ENCODE results near the gene PUM1. TPM values are rescaled to one million over a fixed set of nuclear protein-coding genes. Genes with fewer than 3 reads are reported as not detected.
"Not testable (repeated sequence)": the region's sequence is repeated elsewhere in the genome, so short reads cannot be mapped to it uniquely, and the experiment has no call there.

PUM1 gene
- total and polyA plus RNA-seq, 2 donors = 35.4 to 36.3 TPM

- H3K27ac ChIP-seq (ENCODE audit: low read depth in 1 of 2, low read length in 1 of 2); H3K4me1 ChIP-seq (ENCODE audit: control insufficient read depth in 2 of 2, insufficient read depth in 2 of 2, low read length in 2 of 2); H3K4me3 ChIP-seq (ENCODE audit: low read length in 2 of 2); H3K9me3 ChIP-seq (ENCODE audit: control insufficient read depth in 2 of 2, insufficient read depth in 1 of 2, low read length in 1 of 2); H3K27me3 ChIP-seq (ENCODE audit: control insufficient read depth in 2 of 2, insufficient read depth in 1 of 2, low read length in 1 of 2); DNase-seq (ENCODE audit: low read depth in 6 of 9, low spot score in 9 of 9): not testable (repeated sequence)
- 86% methylated on average over 5 of the region's 5 CpGs for WGBS
- H3K36me3 ChIP-seq (ENCODE audit: control insufficient read depth in 2 of 2, insufficient read depth in 2 of 2, low read length in 1 of 2) = peaks cover 21 to 39% of the 10 kb centered on the region in 2 donors
Measured at GRCh38 chr1:31038935-31039334, 26.6 kb downstream of the PUM1 start.

DNA sequence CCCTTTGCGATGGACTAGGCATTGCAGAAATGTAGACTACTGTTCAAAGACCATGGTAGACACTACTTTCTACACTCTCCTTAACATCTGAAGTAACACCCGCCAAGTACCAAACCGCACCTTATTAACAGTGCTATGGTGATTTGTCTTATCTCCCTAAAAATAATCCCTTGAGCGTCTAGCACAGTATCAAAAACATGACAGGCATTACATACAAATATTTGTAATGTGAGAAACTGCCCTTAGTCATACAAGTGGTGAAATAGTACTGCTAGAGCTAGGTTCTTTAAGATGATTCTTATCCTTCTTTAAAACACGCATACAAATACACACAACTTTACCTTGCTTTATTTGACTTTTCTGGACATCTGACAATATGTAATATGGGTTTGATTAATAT lies 27.2 kb downstream of the PUM1 start:
- H3K36me3 ChIP-seq (ENCODE audit: control insufficient read depth in 2 of 2, insufficient read depth in 2 of 2, low read length in 1 of 2) = peaks cover 20 to 33% of the 10 kb centered on the region in 2 donors
- H3K4me1 ChIP-seq (ENCODE audit: control insufficient read depth in 2 of 2, insufficient read depth in 2 of 2, low read length in 2 of 2) = no peaks in the 10 kb centered on the region
- no peak overlapping the region for H3K27ac ChIP-seq (ENCODE audit: low read depth in 1 of 2, low read length in 1 of 2)
- no peaks in the 10 kb centered on the region for H3K27me3 ChIP-seq (ENCODE audit: control insufficient read depth in 2 of 2, insufficient read depth in 1 of 2, low read length in 1 of 2)
- H3K4me3 ChIP-seq (ENCODE audit: low read length in 2 of 2) = no peak overlapping the region
- WGBS = 78% methylated on average over 5 of the region's 5 CpGs
- H3K9me3 ChIP-seq (ENCODE audit: control insufficient read depth in 2 of 2, insufficient read depth in 1 of 2, low read length in 1 of 2) = no peaks in the 10 kb centered on the region
- no peak for DNase-seq (ENCODE audit: low read depth in 6 of 9, low spot score in 9 of 9)

DNA sequence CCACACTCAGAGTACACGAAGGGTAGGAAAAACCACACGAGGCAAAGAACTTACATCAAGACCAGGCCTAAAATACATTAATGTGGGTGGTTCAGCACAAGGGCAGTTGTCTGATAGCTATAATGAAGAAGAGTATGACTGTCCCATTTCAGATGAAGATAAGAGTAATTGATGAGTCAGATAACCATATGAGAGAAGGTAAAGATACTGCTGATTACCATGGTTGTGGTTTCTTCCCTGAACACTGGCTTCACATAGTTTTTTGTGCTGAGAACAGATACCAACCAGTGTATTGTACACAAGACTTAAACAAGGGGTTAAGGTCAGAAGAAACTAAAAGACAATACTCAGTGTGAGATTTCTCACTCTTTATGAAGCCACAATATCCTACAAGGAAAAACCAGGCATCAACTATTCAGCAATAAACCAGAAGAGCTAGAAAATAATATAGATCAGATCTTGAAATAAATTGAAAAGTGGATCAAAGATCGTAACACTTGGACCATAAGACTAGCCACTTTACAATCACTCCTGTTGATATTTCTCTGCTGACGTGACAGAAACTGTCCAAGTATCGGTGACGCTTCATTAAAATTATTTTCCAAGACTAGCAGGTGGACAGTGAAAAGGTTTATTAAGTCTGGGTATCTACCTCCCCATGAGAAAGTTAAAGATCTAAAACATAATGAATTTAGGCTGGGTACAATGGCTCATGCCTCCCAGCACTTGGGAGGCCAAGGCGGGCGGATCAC lies 28.6 kb downstream of the PUM1 start:
- H3K9me3 ChIP-seq (ENCODE audit: control insufficient read depth in 2 of 2, insufficient read depth in 1 of 2, low read length in 1 of 2) = no peaks in the 10 kb centered on the region
- WGBS = 85% methylated on average over 8 of the region's 8 CpGs
- no peaks in the 10 kb centered on the region for H3K27me3 ChIP-seq (ENCODE audit: control insufficient read depth in 2 of 2, insufficient read depth in 1 of 2, low read length in 1 of 2)
- peaks cover 17 to 23% of the 10 kb centered on the region in 2 donors for H3K36me3 ChIP-seq (ENCODE audit: control insufficient read depth in 2 of 2, insufficient read depth in 2 of 2, low read length in 1 of 2)
- H3K27ac ChIP-seq (ENCODE audit: low read depth in 1 of 2, low read length in 1 of 2) = no peak overlapping the region
- no peak for DNase-seq (ENCODE audit: low read depth in 6 of 9, low spot score in 9 of 9)
- no peak overlapping the region for H3K4me3 ChIP-seq (ENCODE audit: low read length in 2 of 2)
- H3K4me1 ChIP-seq (ENCODE audit: control insufficient read depth in 2 of 2, insufficient read depth in 2 of 2, low read length in 2 of 2) = no peaks in the 10 kb centered on the region

DNA sequence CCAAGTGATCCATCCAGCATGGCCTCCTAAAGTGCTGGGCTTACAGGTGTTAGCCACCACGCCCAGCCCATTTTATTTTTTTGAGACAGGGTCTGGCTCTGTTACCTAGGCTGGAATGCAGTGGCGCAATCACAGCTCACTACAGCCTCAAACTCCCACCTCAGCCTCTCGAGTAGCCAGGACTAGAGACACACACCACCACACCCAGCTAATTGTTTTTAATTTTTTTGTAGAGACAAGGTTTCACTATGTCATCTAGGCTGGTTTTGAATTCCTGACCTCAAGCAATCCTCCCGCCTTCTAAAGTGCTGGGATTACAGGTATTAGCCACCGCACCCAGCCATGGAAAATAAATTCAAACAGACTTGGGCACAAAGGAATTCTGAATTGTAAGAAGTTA lies 31.9 kb downstream of the PUM1 start:
- no peak overlapping the region for H3K4me3 ChIP-seq (ENCODE audit: low read length in 2 of 2)
- H3K9me3 ChIP-seq (ENCODE audit: control insufficient read depth in 2 of 2, insufficient read depth in 1 of 2, low read length in 1 of 2) = no peaks in the 10 kb centered on the region
- H3K27ac ChIP-seq (ENCODE audit: low read depth in 1 of 2, low read length in 1 of 2) = no peak overlapping the region
- DNase-seq (ENCODE audit: low read depth in 6 of 9, low spot score in 9 of 9) = no peak
- WGBS = 95% methylated on average over 5 of the region's 5 CpGs
- no peaks in the 10 kb centered on the region for H3K27me3 ChIP-seq (ENCODE audit: control insufficient read depth in 2 of 2, insufficient read depth in 1 of 2, low read length in 1 of 2)
- no peaks in the 10 kb centered on the region for H3K4me1 ChIP-seq (ENCODE audit: control insufficient read depth in 2 of 2, insufficient read depth in 2 of 2, low read length in 2 of 2)
- peaks cover 14 to 21% of the 10 kb centered on the region in 2 donors for H3K36me3 ChIP-seq (ENCODE audit: control insufficient read depth in 2 of 2, insufficient read depth in 2 of 2, low read length in 1 of 2)

DNA sequence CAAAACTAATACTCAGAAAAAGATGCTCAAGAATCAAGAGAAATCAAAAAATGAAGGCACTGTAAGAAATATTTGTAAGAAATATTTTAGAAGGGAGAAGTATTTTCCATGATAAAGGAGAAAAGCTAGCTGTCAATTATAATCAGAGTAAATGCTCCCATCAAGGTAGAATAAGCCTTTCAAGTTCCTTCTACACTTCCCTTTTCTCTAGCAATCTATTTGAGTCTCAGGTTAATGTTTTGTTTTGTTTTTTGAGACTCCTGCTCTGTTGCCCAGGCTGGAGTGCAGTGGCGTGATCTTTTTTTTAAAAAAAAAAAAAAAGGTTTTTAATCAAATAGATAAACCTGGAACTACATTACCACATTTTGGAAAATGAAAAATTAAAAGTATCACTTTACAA lies 33.3 kb downstream of the PUM1 start:
- 92% methylated on average over 1 of the region's 1 CpG for WGBS
- Histone ChIP-seq H3K36me3 (ENCODE audit: control insufficient read depth in 2 of 2, insufficient read depth in 2 of 2, low read length in 1 of 2) (peaks cover 9 to 29% of the 10 kb centered on the region in 2 donors), H3K4me1 (ENCODE audit: control insufficient read depth in 2 of 2, insufficient read depth in 2 of 2, low read length in 2 of 2) (no peaks in the 10 kb centered on the region)

GRCh38 chr1:31031330-31032143 lies 34.0 kb downstream of the PUM1 start:
- no peak overlapping the region for H3K4me3 ChIP-seq (ENCODE audit: low read length in 2 of 2)
- H3K27me3 ChIP-seq (ENCODE audit: control insufficient read depth in 2 of 2, insufficient read depth in 1 of 2, low read length in 1 of 2) = no peaks in the 10 kb centered on the region
- no peak for DNase-seq (ENCODE audit: low read depth in 6 of 9, low spot score in 9 of 9)
- 98% methylated on average over 5 of the region's 5 CpGs for WGBS
- no peaks in the 10 kb centered on the region for H3K9me3 ChIP-seq (ENCODE audit: control insufficient read depth in 2 of 2, insufficient read depth in 1 of 2, low read length in 1 of 2)
- H3K36me3 ChIP-seq (ENCODE audit: control insufficient read depth in 2 of 2, insufficient read depth in 2 of 2, low read length in 1 of 2) = peaks cover 9 to 27% of the 10 kb centered on the region in 2 donors
- H3K27ac ChIP-seq (ENCODE audit: low read depth in 1 of 2, low read length in 1 of 2) = no peak overlapping the region
- no peaks in the 10 kb centered on the region for H3K4me1 ChIP-seq (ENCODE audit: control insufficient read depth in 2 of 2, insufficient read depth in 2 of 2, low read length in 2 of 2)

More for the DNA sequence above, 33.3 kb downstream of the PUM1 start:
- Histone ChIP-seq H3K9me3 (ENCODE audit: control insufficient read depth in 2 of 2, insufficient read depth in 1 of 2, low read length in 1 of 2) (no peaks in the 10 kb centered on the region), H3K4me3 (ENCODE audit: low read length in 2 of 2) (no peak overlapping the region), H3K27me3 (ENCODE audit: control insufficient read depth in 2 of 2, insufficient read depth in 1 of 2, low read length in 1 of 2) (no peaks in the 10 kb centered on the region), H3K27ac (ENCODE audit: low read depth in 1 of 2, low read length in 1 of 2) (no peak overlapping the region)
- no peak for DNase-seq (ENCODE audit: low read depth in 6 of 9, low spot score in 9 of 9)

DNA sequence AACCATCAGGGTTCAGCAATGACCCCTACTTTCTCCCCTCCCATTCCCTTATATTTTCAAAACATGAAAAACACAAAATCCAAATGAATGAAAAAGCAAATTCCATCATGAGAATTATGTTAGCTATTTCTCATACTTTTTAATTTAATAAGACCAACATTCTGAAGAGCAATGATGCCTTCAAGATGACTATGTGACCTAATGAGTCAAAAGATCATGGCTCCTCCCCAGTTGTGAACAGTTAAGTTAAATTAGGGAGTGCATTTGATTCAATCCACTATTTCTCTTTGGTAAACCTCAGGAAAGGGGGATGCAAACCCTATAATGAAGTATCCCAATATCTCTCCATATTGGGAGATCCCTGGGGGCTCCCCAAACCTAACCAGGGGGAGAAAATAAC lies 36.5 kb downstream of the PUM1 start:
- H3K27me3 ChIP-seq (ENCODE audit: control insufficient read depth in 2 of 2, insufficient read depth in 1 of 2, low read length in 1 of 2) = no peaks in the 10 kb centered on the region
- peaks cover 2 to 25% of the 10 kb centered on the region in 2 donors for H3K36me3 ChIP-seq (ENCODE audit: control insufficient read depth in 2 of 2, insufficient read depth in 2 of 2, low read length in 1 of 2)
- H3K27ac ChIP-seq (ENCODE audit: low read depth in 1 of 2, low read length in 1 of 2) = no peak overlapping the region
- no peak overlapping the region for H3K4me3 ChIP-seq (ENCODE audit: low read length in 2 of 2)
- DNase-seq (ENCODE audit: low read depth in 6 of 9, low spot score in 9 of 9) = no peak
- H3K9me3 ChIP-seq (ENCODE audit: control insufficient read depth in 2 of 2, insufficient read depth in 1 of 2, low read length in 1 of 2) = no peaks in the 10 kb centered on the region
- H3K4me1 ChIP-seq (ENCODE audit: control insufficient read depth in 2 of 2, insufficient read depth in 2 of 2, low read length in 2 of 2) = no peaks in the 10 kb centered on the region

DNA sequence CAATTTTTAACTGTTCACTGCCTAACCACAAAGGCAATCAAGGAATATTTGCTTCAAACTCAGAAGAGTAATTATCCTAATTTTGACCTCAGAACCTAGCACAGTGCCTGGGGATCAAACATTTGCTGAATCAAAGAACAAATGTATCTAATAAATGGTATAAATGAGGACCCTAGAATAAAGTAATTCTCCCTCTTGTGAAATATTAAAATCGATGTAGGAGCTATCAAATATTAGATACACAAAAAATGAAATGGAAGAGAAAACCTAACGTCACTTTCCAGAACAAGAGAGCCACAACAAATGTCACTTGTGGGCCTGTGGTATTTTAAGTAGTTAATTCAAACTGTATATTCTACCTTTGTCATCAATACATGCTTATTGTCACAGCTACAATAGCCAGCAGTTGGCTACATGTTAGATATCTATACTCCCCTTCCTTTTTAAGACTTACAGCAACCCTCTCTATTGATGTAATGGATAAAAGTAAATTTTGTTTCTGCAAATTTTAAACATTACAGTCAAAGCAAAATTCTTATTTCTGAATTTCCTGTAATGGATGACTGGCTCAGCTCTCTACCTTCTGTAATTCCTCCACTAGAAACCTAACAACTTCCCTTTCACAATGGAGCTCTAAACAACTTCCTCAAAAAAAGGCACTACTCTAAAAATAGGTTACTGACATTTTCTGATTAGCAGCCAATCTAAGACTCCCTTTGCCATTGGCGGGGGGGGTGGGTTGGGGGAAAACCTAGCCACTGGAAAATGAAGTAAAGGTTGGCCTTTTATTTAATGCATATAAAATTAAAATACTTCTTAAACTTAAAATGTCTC lies 37.6 kb downstream of the PUM1 start:
- Histone ChIP-seq H3K4me1 (ENCODE audit: control insufficient read depth in 2 of 2, insufficient read depth in 2 of 2, low read length in 2 of 2) (no peaks in the 10 kb centered on the region), H3K27me3 (ENCODE audit: control insufficient read depth in 2 of 2, insufficient read depth in 1 of 2, low read length in 1 of 2) (no peaks in the 10 kb centered on the region), H3K4me3 (ENCODE audit: low read length in 2 of 2) (no peak overlapping the region), H3K27ac (ENCODE audit: low read depth in 1 of 2, low read length in 1 of 2) (peak overlapping the region in 1 of 2 donors; percentile 12), H3K36me3 (ENCODE audit: control insufficient read depth in 2 of 2, insufficient read depth in 2 of 2, low read length in 1 of 2) (peaks cover 2 to 28% of the 10 kb centered on the region in 2 donors), H3K9me3 (ENCODE audit: control insufficient read depth in 2 of 2, insufficient read depth in 1 of 2, low read length in 1 of 2) (no peaks in the 10 kb centered on the region)
- DNase-seq (ENCODE audit: low read depth in 6 of 9, low spot score in 9 of 9) = peak in 1 of 9 donors; percentile 6
- 56% methylated on average over 3 of the region's 3 CpGs for WGBS

Data from thymus (tissue), 11 donors.